Measurements from ENCODE around the gene C22orf31.
A peak's percentile ranks its signal among the peaks of the same experiment; 100 is the strongest.
"Not testable (repeated sequence)": the region's sequence is repeated elsewhere in the genome, so short reads cannot be mapped to it uniquely, and the experiment has no call there.

Gene C22orf31

DNA sequence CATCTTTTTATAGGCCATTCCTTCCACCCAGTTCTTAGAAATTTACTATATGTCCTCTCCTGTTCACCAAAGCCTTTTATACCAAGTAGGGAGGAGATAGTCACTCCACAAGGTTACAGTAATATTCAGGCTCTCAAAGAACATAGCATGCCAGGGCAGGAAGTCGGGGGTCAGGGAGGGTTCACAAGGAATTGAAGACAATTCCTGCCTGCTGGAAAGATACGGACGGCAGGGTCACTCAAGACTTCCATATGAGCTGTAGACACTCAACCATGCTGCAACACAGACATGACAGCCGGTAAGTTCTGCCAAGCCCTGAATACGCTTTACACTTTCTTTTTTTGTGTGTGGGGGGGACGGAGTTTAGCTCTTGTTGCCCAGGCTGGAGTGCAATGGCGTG, 700 bp downstream of the C22orf31 start:
- no peak overlapping the region for H3K4me3 ChIP-seq (ENCODE audit: low read depth, low read length)
- no peak for DNase-seq (ENCODE audit: low read depth)

DNA sequence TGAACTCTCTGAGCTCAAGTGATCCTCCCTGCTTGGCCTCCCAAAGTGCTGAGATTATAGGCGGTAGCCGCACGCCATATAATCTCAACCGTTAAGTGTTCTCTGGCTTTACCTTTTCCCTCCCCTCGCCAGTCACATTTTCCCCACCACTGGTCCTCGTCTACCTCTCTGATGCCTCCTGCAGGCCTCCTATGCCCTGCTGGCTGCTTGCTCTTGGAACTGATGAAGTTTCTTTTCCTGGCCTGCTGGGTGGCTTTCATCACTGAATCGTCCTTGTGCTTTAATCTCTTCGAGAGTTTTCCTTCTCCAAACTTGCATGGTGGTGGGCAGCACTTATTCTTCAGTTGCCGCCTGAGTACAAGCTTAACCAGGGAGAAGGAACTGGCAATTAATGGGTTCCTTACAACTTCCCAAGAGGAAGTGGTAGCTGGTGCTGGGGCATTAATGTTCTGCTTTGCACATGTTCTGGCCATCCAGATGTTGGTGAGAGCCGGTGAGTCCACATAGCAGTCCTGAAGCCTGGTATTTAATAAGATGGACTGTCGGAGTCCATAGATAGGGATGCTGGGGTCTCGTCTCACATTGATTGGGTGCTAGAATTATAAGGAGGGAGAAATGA, 1.3 kb downstream of the C22orf31 start:
- no peak for DNase-seq (ENCODE audit: low read depth)
- H3K4me3 ChIP-seq (ENCODE audit: low read depth, low read length) = no peak overlapping the region

DNA sequence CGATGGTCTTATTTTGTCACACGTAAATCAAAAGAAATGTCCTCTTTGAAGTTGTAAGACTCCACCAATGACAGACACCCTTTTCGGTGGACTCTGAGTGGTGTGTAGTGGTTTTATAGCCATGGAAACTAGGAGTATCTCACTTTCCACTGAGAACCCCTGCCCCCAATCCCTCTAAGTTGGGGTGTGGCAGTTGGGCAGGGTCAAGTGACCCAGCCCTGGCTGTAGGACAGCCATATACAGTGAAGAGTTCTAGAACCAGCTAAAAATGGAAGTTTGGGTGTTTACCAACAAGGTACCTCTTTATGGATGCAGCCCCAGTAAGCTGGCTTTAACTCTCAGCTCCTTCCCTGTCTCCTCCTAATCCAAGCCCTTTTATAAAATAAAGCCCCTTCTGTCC, 5.2 kb downstream of the C22orf31 start:
- no peak for DNase-seq (ENCODE audit: low read depth)
- no peak overlapping the region for H3K4me3 ChIP-seq (ENCODE audit: low read depth, low read length)

DNA sequence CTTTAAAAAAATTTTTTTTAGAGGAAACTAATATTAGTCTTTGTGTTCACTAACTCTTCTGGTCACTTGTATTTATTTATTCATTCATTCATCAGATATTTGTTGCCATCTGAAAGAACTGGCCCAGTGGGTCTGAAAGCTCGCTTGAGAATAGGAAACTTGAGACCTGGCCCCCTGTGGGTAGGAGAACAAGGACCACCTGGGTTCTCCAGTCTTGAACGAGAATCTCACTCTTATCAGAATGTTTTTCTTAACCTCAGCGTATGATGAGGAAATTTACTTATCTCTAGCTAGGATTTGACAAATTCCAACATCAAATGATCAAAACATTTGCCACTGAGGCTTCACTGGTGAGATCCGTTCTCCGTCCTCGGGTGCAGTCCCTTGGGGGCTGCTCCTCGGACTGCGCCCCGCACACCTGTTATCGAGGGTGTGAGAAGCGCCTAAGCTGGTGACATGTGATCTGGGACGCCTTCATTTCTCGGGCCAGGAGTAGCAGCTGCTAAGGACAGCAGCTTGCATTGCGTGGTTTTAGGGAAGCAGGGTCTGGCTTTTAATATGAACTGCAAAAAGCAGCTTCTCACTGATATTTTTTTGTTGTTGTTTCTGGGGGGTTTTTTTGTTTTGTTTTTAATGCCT, 6.3 kb downstream of the C22orf31 start:
- DNase-seq (ENCODE audit: low read depth) = no peak

DNA sequence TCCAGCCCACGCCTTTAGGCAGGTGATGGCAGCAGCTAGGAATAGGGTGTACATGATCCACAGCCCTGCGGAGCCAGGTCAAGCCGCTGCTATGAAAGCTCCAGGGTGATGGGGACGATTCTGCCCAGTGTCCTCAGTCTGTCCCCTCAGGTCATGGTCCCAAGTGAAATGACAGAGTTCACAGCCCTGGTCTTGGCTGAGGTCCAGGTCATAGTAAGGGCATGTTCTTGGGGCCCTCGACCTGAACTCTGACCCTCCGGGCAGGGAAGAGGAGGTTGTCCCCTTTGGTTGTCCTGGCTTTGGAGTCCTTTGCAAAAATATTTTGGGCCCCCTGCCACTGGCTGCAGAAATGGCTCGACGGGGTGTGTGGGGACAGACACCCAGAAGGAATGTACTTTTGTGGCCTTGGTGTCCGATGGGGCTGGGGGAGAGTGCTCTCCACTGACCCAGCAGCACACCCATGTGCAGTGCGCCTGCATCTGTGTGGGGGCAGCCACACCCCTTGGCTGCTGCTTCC, 7.3 kb downstream of the C22orf31 start:
- no peak for DNase-seq (ENCODE audit: low read depth)
- H3K4me3 ChIP-seq (ENCODE audit: low read depth, low read length) = no peak overlapping the region

More for the DNA sequence above, 6.3 kb downstream of the C22orf31 start:
- H3K4me3 ChIP-seq (ENCODE audit: low read depth, low read length) = no peak overlapping the region

DNA sequence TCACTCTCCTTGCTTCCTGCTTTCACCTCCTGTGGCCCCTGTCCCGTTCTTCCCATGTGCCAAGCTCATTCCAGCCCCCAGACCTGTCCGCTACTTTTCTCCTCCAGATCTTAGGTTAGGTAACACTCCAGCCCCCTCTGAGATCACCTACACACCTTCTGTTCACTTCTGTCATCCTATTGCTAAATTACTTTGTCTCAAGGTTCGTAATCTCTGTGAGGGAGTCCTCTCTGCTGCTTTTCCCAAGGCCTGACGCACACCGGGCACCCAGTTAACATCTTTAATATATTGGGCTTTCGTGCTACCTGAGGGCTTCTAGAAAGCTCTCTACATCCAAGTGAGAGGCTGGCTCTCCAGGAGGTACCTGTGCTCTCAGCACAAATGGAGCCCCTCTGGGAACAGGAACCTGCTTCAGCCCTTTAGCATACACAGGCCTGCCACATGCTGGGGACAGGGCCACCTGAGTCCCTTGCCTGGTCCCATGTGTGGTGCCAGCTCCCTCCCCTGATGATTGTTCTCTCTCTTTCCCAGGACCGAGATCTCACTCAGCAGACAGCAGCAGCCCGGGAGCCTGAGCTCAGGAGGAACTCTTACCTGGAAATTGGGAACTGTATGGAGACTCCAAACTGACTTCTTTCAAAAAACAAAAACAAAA, 8.5 kb downstream of the C22orf31 start:
- H3K4me3 ChIP-seq (ENCODE audit: low read depth, low read length) = no peak overlapping the region
- DNase-seq (ENCODE audit: low read depth) = no peak

DNA sequence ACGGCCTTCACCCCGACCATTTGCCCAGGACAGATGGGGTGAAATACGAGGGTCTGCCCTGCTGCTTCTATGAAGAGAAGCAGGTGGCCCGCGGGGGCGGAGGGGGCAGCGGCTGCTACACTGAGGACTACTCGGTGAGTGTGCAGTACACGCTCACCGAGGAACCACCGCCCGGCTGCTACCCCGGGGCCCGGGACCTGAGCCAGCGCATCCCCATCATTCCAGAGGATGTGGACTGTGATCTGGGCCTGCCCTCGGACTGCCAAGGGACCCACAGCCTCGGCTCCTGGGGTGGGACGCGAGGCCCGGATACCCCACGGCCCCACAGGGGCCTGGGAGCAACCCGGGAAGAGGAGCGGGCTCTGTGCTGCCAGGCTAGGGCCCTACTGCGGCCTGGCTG, 11.2 kb downstream of the C22orf31 start:
- no peak overlapping the region for H3K4me3 ChIP-seq (ENCODE audit: low read depth, low read length)
- no peak for DNase-seq (ENCODE audit: low read depth)

DNA sequence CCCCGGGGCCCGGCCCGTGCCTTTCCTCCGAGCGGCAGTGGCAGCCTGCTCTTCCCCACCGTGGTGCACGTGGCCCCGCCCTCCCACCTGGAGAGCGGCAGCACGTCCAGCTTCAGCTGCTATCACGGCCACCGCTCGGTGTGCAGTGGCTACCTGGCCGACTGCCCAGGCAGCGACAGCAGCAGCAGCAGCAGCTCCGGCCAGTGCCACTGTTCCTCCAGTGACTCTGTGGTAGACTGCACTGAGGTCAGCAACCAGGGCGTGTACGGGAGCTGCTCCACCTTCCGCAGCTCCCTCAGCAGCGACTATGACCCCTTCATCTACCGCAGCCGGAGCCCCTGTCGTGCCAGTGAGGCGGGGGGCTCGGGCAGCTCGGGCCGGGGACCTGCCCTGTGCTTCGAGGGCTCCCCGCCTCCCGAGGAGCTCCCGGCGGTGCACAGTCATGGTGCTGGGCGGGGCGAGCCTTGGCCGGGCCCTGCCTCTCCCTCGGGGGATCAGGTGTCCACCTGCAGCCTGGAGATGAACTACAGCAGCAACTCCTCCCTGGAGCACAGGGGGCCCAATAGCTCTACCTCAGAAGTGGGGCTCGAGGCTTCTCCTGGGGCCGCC, 11.9 kb downstream of the C22orf31 start:
- DNase-seq (ENCODE audit: low read depth) = no peak
- H3K4me3 ChIP-seq (ENCODE audit: low read depth, low read length) = no peak overlapping the region

DNA sequence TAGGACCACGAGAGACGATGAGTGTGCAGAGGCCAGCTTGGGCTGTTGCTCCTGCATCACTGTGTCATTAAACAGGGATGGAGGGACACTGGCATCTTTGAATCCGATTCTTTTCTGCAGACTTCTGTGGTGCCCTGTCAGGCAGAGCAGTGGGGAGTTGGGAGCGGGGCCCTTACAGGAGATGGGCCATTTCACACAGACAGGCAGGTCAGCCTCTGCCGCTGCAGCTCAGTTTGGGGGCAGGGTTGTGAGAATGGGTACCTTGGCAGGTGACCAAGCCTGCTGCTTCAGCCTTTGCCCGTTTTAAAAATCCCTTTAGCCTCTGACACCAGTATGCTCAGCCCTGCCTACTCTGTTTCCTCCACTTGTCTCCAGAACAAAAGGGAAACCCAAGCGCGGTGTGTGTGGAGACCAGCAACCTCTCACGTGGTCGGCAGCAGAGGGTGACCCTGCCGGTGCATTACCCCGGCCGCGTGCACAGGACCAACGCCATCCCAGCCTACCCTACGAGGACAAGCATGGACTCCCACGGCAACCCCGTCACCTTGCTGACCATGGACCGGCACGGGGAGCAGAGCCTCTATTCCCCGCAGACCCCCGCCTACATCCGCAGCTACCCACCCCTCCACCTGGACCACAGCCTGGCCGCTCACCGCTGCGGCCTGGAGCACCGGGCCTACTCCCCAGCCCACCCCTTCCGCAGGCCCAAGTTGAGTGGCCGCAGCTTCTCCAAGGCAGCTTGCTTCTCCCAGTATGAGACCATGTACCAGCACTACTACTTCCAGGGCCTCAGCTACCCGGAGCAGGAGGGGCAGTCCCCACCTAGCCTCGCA, 12.6 kb downstream of the C22orf31 start:
- H3K4me3 ChIP-seq (ENCODE audit: low read depth, low read length) = no peak overlapping the region
- DNase-seq (ENCODE audit: low read depth) = no peak

DNA sequence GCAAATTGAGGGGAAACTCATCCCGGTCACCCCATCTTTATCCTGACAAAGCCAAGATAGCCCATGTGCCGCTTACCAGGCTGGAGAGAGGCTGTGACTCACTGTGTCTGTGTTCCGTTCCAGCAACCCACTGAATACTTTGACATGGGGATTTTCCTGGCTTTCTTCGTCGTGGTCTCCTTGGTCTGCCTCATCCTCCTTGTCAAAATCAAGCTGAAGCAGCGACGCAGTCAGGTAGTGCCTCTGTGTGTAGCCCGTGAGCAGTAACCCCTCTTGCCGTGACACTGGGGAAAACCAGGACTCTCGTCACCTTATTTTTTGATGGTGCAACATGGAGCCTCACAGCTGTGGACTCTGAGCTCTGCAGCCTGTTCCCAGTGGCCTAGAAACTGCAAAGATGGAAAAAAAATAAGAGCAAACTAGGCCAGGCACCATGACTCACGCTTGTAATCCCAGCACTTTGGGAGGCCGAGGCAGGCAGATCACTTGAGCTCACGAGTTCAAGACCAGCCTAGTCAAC, 16.9 kb downstream of the C22orf31 start:
- peak; percentile 39 for DNase-seq (ENCODE audit: low read depth)
- no peak overlapping the region for H3K4me3 ChIP-seq (ENCODE audit: low read depth, low read length)

DNA sequence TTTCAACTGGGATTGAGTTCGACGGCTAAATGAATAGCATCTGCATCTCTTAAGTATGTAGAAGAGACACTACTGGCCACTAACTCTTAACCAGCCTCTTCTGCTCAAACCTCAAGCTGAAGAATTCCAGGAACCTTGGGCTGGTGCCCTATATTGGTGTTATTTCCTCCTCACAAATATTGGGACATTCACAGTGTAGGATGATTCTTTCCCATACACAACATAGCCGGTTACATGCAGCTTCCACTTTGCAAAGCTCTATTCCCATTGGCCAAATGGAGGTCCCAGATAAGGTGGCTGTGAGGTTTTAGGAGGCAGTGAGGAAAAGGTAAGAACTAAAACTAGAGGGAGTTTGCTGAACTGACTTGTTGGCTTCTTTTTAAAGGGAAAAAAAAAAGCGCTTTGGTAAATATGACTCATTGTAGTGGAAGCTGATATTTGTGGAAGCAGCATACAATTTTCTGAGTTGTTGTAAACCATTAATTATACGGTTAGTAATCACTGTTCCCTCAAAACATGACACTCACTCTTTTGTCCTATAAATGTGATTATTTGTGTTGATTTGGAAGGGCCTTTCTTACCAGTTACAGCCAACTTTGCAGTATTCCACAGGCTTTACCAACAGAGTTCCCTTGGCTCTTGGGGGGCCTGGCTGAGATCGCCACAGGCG, 17.6 kb downstream of the C22orf31 start:
- DNase-seq (ENCODE audit: low read depth) = no peak
- no peak overlapping the region for H3K4me3 ChIP-seq (ENCODE audit: low read depth, low read length)

DNA sequence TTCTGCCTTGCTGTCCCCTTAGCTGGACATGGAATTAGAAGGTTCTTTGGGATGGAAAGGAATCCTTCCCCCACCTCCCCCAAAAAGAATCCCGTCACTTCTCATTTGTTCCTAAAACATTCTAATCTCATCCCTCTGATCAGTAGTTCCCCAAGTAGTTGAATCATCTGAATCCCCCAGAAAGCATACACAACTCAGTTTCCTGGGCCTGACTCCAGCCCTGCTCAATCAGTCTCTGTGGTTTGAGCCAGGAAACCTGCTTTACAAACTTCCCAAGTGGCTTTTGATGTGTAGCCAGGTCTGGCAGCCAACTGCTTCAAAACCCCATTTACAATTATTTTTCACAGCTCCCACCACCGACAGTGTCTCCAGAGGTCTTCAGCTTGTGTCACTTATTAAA, 20.2 kb downstream of the C22orf31 start:
- no peak for DNase-seq (ENCODE audit: low read depth)
- no peak overlapping the region for H3K4me3 ChIP-seq (ENCODE audit: low read depth, low read length)

DNA sequence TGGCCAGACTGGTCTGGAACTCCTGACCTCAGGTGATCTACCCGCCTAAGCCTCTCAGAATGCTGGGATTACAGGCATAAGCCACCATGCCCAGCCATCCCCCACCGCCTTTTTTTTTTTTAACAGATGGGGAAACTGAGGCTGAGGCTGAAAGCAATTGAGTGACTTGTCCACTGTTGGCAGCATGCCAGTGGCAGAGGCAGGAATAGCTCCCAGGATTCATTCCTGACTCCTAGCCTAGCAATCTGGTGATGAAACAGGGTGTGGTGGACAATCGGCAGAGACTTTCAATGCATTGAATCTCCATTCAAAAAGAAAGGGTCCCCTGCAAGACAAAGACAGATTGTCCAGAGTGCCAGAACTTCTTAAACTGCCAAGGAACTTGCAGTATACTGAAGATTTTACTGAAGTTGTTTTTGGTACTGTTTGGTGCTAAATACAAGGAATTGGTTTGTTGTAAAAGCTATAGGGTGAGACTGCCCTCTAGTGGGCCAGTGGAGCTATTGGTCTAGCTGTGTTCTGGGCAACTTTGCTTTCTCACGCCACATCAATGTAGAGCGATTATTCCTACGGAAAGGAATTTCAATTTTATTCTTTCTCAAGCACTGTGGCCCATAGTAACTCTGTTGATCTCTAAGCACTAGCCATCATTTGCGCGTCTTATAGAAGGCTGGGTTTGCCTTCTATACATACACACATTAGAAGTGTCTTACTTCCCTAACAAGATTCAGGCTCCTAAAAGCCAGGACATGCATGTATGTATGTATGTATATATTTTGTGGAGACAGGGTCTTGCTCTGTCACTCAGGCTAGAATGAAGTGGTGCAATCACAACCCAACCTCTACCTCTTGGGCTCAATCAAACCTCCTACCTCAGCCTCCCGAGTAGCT, 21.0 kb downstream of the C22orf31 start:
- DNase-seq (ENCODE audit: low read depth) = peak; percentile 69
- H3K4me3 ChIP-seq (ENCODE audit: low read depth, low read length) = no peak overlapping the region

DNA sequence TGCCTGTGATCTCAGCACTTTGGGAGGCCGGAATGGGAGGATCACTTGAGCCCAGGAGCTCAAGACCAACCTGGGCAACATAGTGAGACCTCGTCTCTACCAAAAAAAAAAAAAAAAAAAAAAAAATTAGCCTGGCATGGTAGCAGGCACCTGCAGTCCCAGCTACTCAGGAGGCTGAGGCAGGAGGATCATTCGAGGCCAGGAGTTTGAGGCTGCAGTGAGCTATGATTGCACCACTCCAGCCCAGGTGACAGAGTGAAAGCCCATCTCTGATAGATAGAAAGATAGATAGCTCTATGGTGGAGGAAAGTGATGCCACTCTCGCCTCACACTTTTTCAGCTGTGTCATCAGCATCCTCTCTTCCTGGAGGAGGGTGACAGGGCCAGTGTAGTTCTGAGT, 21.9 kb downstream of the C22orf31 start:
- DNase-seq (ENCODE audit: low read depth) = not testable (repeated sequence)

DNA sequence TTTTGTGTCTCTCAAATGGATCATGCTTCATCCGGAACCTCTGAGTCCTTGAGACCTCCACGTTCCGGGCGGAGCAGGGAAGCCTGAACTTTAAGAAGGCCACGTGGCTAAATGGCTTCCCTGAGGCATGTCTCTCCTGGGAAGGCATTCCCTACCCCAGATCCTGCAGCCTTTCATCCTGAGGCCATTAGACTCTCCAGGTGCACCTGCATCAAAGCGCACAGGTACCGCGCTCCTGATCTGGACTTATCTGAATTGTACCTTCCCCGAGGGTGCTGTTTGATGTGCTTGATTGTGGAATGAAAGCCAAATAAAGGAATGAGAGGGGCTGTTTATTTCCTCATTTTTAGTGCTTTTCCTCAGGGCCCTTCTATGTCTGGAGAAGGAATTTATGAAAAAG, 22.5 kb downstream of the C22orf31 start:
- DNase-seq (ENCODE audit: low read depth) = no peak

More for the DNA sequence above, 21.9 kb downstream of the C22orf31 start:
- H3K4me3 ChIP-seq (ENCODE audit: low read depth, low read length) = not testable (repeated sequence)

DNA sequence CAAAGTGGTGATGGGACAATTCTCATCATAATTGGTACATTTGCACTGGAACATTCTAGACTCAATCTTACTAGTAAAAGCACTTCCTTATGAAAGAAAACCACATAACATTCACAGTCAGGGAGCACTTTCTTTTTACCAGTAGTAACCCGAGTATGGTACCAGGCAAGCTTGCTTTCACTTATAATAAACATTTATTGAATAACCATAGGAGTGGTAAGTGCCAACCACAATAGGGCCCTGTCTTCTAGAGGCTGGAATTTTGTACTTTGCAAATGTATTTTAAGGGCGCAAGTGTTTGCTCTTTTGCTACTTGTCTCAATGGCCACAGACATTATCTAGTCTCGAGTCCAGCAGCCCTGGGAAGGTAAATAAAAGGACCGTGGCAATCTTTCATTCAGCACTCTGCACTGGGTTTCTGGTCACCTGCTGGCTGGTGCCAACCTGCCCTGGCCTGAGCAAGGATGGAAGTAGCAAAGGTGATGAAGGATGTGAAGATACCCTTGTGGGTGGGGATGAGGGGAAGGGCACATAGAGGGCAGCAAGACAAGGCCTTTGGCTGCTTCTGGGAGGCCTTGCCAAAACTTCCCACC, 24.2 kb downstream of the C22orf31 start:
- H3K4me3 ChIP-seq (ENCODE audit: low read depth, low read length) = no peak overlapping the region
- DNase-seq (ENCODE audit: low read depth) = no peak

More for the DNA sequence above, 22.5 kb downstream of the C22orf31 start:
- H3K4me3 ChIP-seq (ENCODE audit: low read depth, low read length) = no peak overlapping the region

DNA sequence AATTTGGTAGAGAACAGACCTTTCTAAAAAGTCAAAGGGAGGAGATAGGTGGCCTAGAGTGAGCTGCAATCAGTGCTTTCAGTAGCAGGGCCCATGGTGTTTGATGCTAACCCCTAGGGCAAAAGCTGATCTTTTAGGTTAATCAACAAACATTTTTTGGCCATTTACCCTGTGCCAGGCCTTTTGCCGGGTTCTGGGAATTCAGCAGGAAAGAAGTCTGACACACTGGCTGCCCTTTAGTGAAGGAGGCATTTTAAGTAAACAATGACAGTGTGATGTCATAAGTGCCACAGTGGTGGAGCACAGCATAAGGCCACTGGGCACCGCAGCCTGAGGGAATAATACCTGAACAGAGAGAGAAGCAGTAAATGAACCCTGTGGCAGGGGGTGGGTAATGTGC, 29.0 kb downstream of the C22orf31 start:
- no peak for DNase-seq (ENCODE audit: low read depth)
- no peak overlapping the region for H3K4me3 ChIP-seq (ENCODE audit: low read depth, low read length)
